WTC11 (cell line): ENCODE measurements around the gene RSPO3. TPM values are rescaled to one million over a fixed set of nuclear protein-coding genes. Genes with fewer than 3 reads are reported as not detected.

Experiments
- ATAC-seq: fragments of 200-7000 bp; cut with Tn5 transposase; 2 replicates; pipeline ENCODE4 v1.10.0; 2021; ENCODE audit warnings: mild to moderate bottlenecking, moderate library complexity
- CTCF ChIA-PET: fragments of 300-600 bp; sonication (Branson Sonifier 250); formaldehyde crosslinking; loops from one replicate; lab custom pipeline; 2021; ENCODE audit warnings: antibody characterized with exemption; lab: Charles Lee
- POLR2A ChIA-PET: fragments of 350-600 bp; sonication (Branson Sonifier 250); formaldehyde crosslinking; loops from one replicate; lab custom pipeline; 2021; ENCODE audit warnings: antibody characterized with exemption; lab: Charles Lee
- DNase-seq: peaks from one replicate; pipeline ENCODE4 v3.0.0; 2021; ENCODE audit warnings: low spot score
- H3K27ac Mint-ChIP-seq: 2 replicates; pipeline ENCODE4 v1.8.0; 2021; ENCODE audit warnings: mixed read lengths
- H3K27me3 Mint-ChIP-seq: 2 replicates; pipeline ENCODE4 v1.8.0; 2021; ENCODE audit warnings: low read depth, mild to moderate bottlenecking, moderate library complexity, mixed read lengths
- H3K36me3 Mint-ChIP-seq: 2 replicates; pipeline ENCODE4 v1.8.0; 2021; ENCODE audit warnings: mixed read lengths
- H3K4me1 Mint-ChIP-seq: 2 replicates; pipeline ENCODE4 v1.8.0; 2022; ENCODE audit warnings: mixed read lengths
- H3K4me3 Mint-ChIP-seq: 2 replicates; pipeline ENCODE4 v1.8.0; 2021; ENCODE audit warnings: mild to moderate bottlenecking, moderate library complexity, mixed read lengths
- H3K9me3 Mint-ChIP-seq: 2 replicates; pipeline ENCODE4 v1.8.0; 2021; ENCODE audit warnings: mixed read lengths
- AFF4 ChIP-seq: sonication (generic); formaldehyde crosslinking; IDR thresholded peaks from 2 replicates; pipeline ENCODE4 v1.8.1; 2023; ENCODE audit warnings: mild to moderate bottlenecking, missing genetic modification reagents, borderline replicate concordance
- ATF1 ChIP-seq: sonication (generic); formaldehyde crosslinking; IDR thresholded peaks from 2 replicates; pipeline ENCODE4 v1.8.1; 2023; ENCODE audit warnings: mild to moderate bottlenecking, moderate library complexity, missing genetic modification reagents
- ELF4 ChIP-seq: sonication (generic); formaldehyde crosslinking; IDR thresholded peaks from 2 replicates; pipeline ENCODE4 v1.8.1; 2022; ENCODE audit warnings: low read depth, mild to moderate bottlenecking, moderate library complexity, missing genetic modification reagents
- EMX1 ChIP-seq: fragments of 250-450 bp; sonication (Bioruptor Pico); IDR thresholded peaks from 2 replicates; pipeline ENCODE4 v1.8.0; 2021; ENCODE audit warnings: mild to moderate bottlenecking
- FOXJ3 ChIP-seq: sonication (generic); formaldehyde crosslinking; IDR thresholded peaks from 2 replicates; pipeline ENCODE4 v1.9.0; 2021; ENCODE audit warnings: missing genetic modification reagents, mild to moderate bottlenecking, borderline replicate concordance
- FOXP1 ChIP-seq: sonication (generic); formaldehyde crosslinking; IDR thresholded peaks from 2 replicates; pipeline ENCODE4 v1.8.0; 2022; ENCODE audit warnings: missing genetic modification reagents, mild to moderate bottlenecking, moderate library complexity, borderline replicate concordance
- GRHL2 ChIP-seq: fragments of 250-450 bp; sonication (Bioruptor Pico); IDR thresholded peaks from 2 replicates; pipeline ENCODE4 v1.8.0; 2022; ENCODE audit warnings: mild to moderate bottlenecking, moderate library complexity; ENCODE audit not compliant: insufficient replicate concordance, severe bottlenecking
- KAT7 ChIP-seq: sonication (generic); formaldehyde crosslinking; IDR thresholded peaks from 2 replicates; pipeline ENCODE4 v1.8.1; 2023; ENCODE audit warnings: missing genetic modification reagents, mild to moderate bottlenecking, borderline replicate concordance
- MYBL2 ChIP-seq: sonication (generic); formaldehyde crosslinking; IDR thresholded peaks from 2 replicates; pipeline ENCODE4 v1.8.1; 2023; ENCODE audit warnings: mild to moderate bottlenecking, moderate library complexity, missing genetic modification reagents
- NR1H2 ChIP-seq: sonication (generic); formaldehyde crosslinking; IDR thresholded peaks from 2 replicates; pipeline ENCODE4 v1.9.0; 2021; ENCODE audit warnings: mild to moderate bottlenecking, moderate library complexity, missing genetic modification reagents
- NR2C2 ChIP-seq: sonication (generic); formaldehyde crosslinking; IDR thresholded peaks from 2 replicates; pipeline ENCODE4 v1.8.0; 2022; ENCODE audit warnings: mild to moderate bottlenecking, missing genetic modification reagents
- RELA ChIP-seq: sonication (generic); formaldehyde crosslinking; IDR thresholded peaks from 2 replicates; pipeline ENCODE4 v1.8.1; 2022; ENCODE audit warnings: missing genetic modification reagents, mild to moderate bottlenecking, borderline replicate concordance
- RORB ChIP-seq: fragments of 250-450 bp; sonication (Bioruptor Pico); IDR thresholded peaks from 2 replicates; pipeline ENCODE4 v1.9.0; 2021; ENCODE audit warnings: mild to moderate bottlenecking
- SMAD3 ChIP-seq: sonication (generic); formaldehyde crosslinking; IDR thresholded peaks from 2 replicates; pipeline ENCODE4 v1.8.0; 2022; ENCODE audit warnings: missing genetic modification reagents, mild to moderate bottlenecking, borderline replicate concordance
- TEAD1 ChIP-seq: sonication (generic); formaldehyde crosslinking; IDR thresholded peaks from 2 replicates; pipeline ENCODE4 v1.8.0; 2022; ENCODE audit warnings: mild to moderate bottlenecking, missing genetic modification reagents
- TEAD4 ChIP-seq: sonication (generic); formaldehyde crosslinking; IDR thresholded peaks from 2 replicates; pipeline ENCODE4 v1.8.0; 2022; ENCODE audit warnings: mild to moderate bottlenecking, missing genetic modification reagents
- USF2 ChIP-seq: sonication (generic); formaldehyde crosslinking; IDR thresholded peaks from 2 replicates; pipeline ENCODE4 v1.8.1; 2023; ENCODE audit warnings: mild to moderate bottlenecking, missing genetic modification reagents, moderate library complexity
- ZBTB21 ChIP-seq: sonication (generic); formaldehyde crosslinking; IDR thresholded peaks from 2 replicates; pipeline ENCODE4 v1.8.1; 2023; ENCODE audit warnings: mild to moderate bottlenecking, missing genetic modification reagents, borderline replicate concordance
- ZNF219 ChIP-seq: sonication (generic); formaldehyde crosslinking; IDR thresholded peaks from 2 replicates; pipeline ENCODE4 v1.8.0; 2023; ENCODE audit warnings: missing genetic modification reagents, mild to moderate bottlenecking, borderline replicate concordance
- ZNF232 ChIP-seq: sonication (generic); formaldehyde crosslinking; IDR thresholded peaks from 2 replicates; pipeline ENCODE4 v1.8.0; 2022; ENCODE audit warnings: mild to moderate bottlenecking, missing genetic modification reagents
- ZNF263 ChIP-seq: sonication (generic); formaldehyde crosslinking; IDR thresholded peaks from 2 replicates; pipeline ENCODE4 v1.8.1; 2022; ENCODE audit warnings: low read depth, mild to moderate bottlenecking, moderate library complexity, missing genetic modification reagents
- ZNF396 ChIP-seq: fragments of 250-450 bp; sonication (Bioruptor Pico); IDR thresholded peaks from 2 replicates; pipeline ENCODE4 v1.8.0; 2021; ENCODE audit warnings: mild to moderate bottlenecking, moderate library complexity, borderline replicate concordance
- ZNF512 ChIP-seq: sonication (generic); formaldehyde crosslinking; IDR thresholded peaks from 2 replicates; pipeline ENCODE4 v1.8.1; 2022; ENCODE audit warnings: missing genetic modification reagents, borderline replicate concordance
- ZNF671 ChIP-seq: fragments of 250-450 bp; sonication (Bioruptor Pico); IDR thresholded peaks from 2 replicates; pipeline ENCODE4 v1.8.0; 2021; ENCODE audit warnings: mild to moderate bottlenecking
- ZSCAN18 ChIP-seq: fragments of 250-450 bp; sonication (Bioruptor Pico); IDR thresholded peaks from 2 replicates; pipeline ENCODE4 v2.1.2; 2022; ENCODE audit warnings: mild to moderate bottlenecking, moderate library complexity
- total RNA-seq: library from RNA; stranded (reverse); gene quantifications from 3 replicates; pipeline ENCODE4 v1.2.3, GENCODE V29; 2021
- TF ChIP-seq, protein P1 (sequence below): sonication (generic); formaldehyde crosslinking; IDR thresholded peaks from 2 replicates; pipeline ENCODE4 v1.8.1; 2023; ENCODE audit warnings: mild to moderate bottlenecking, missing genetic modification reagents, moderate library complexity

The RSPO3 gene
- total RNA-seq, 1 experiment from 2014 or later = not detected

DNA sequence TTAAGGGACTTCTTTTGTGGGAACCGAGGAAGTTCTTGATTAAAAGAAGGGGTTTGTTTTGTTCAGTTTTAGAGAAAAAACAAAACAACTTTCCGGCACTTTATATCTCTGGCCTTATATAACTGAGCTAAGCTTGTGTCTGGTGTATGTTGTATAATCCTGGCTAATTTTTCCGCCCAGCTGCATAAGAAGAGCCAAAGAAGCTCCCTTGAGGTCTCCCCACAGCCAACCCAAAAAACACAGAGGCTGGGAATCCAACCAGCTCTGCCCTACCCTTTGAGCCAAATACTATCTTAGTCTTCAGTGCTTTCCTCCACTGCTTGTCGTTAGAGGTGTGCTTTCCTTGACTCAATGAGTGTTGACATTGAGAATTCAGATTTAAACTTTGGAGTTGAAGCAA is 102.7 kb downstream of the RSPO3 start:
- Mint-ChIP-seq H3K9me3 (peaks cover 4% of the 10 kb centered on the region), H3K4me1 (no peaks in the 10 kb centered on the region), H3K4me3 (no peak overlapping the region), H3K27me3 (no peaks in the 10 kb centered on the region), H3K27ac (no peak overlapping the region), H3K36me3 (no peaks in the 10 kb centered on the region)
- DNase-seq = no peak
- ChIA-PET POLR2A (no interaction called here), CTCF (interaction anchor here (1.2 kb wide), 1 partner anchor 34 kb away, joined by 3 read pairs; no protein-coding TSS in a partner anchor)
- TF ChIP-seq NR1H2 (CRISPR knock-in tag) (no peak), ZNF219 (no peak), GRHL2 (CRISPR knock-in tag) (no peak), USF2 (CRISPR knock-in tag) (no peak), ZNF232 (CRISPR knock-in tag) (no peak), ZNF671 (CRISPR knock-in tag) (no peak), FOXJ3 (no peak), TEAD4 (CRISPR knock-in tag) (no peak), RELA (no peak), ATF1 (CRISPR knock-in tag) (no peak), ZNF396 (CRISPR knock-in tag) (no peak), FOXP1 (CRISPR knock-in tag) (no peak), RORB (CRISPR knock-in tag) (no peak), AFF4 (CRISPR knock-in tag) (no peak), ZBTB21 (no peak), KAT7 (CRISPR knock-in tag) (no peak), ZNF263 (CRISPR knock-in tag) (no peak), TEAD1 (CRISPR knock-in tag) (no peak), NR2C2 (no peak)
- no peak for ATAC-seq

- Mint-ChIP-seq H3K9me3 (peaks cover 4% of the 10 kb centered on the region), H3K36me3 (no peaks in the 10 kb centered on the region), H3K27ac (no peak overlapping the region), H3K27me3 (no peaks in the 10 kb centered on the region), H3K4me1 (no peaks in the 10 kb centered on the region), H3K4me3 (no peak overlapping the region)
- CTCF ChIA-PET = no interaction called here
- POLR2A ChIA-PET = no interaction called here
- DNase-seq (no peak), ATAC-seq (no peak)
- no peak for TF ChIP-seq SMAD3 (CRISPR knock-in tag)
- TF ChIP-seq, protein P1, sequence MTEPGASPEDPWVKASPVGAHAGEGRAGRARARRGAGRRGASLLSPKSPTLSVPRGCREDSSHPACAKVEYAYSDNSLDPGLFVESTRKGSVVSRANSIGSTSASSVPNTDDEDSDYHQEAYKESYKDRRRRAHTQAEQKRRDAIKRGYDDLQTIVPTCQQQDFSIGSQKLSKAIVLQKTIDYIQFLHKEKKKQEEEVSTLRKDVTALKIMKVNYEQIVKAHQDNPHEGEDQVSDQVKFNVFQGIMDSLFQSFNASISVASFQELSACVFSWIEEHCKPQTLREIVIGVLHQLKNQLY (CRISPR knock-in tag) = no peak
- no peak for TF ChIP-seq ZNF512 (CRISPR knock-in tag)
- no peak for TF ChIP-seq AFF4 (CRISPR knock-in tag)
- TF ChIP-seq ZSCAN18 (CRISPR knock-in tag) = no peak
- no peak for TF ChIP-seq MYBL2 (CRISPR knock-in tag)
- no peak for TF ChIP-seq EMX1 (CRISPR knock-in tag)
- no peak for TF ChIP-seq ELF4 (CRISPR knock-in tag)
Observed at GRCh38 chr6:127222418-127222817, 103.9 kb downstream of the RSPO3 start.
